Fibroblast of the aortic adventitia (primary cell): ENCODE measurements around the gene IRF4. TPM values are rescaled to one million over a fixed set of nuclear protein-coding genes. Genes with fewer than 3 reads are reported as not detected.

ENCODE experiments used
- DNase-seq: peaks from one replicate; pipeline ENCODE4 v3.0.0-alpha.2; 2010; ENCODE audit warnings: low read depth
- H3K4me3 ChIP-seq: 2 replicates; pipeline ENCODE4 v1.5.1; 2011; ENCODE audit warnings: low read depth, mild to moderate bottlenecking, control low read depth, low read length, moderate library complexity
- CTCF ChIP-seq: IDR thresholded peaks from 2 replicates; pipeline ENCODE4 v1.5.1; 2011; ENCODE audit warnings: mild to moderate bottlenecking, low read length, control low read depth, inconsistent platforms; ENCODE audit not compliant: insufficient read depth
- total RNA-seq: library from RNA; depleted of rRNA; stranded (reverse); fragments of >200 nt; gene quantifications from 2 replicates; pipeline ENCODE4 v1.2.3, GENCODE V29; 2012; ENCODE audit warnings: low replicate concordance

Gene IRF4
- total RNA-seq, 1 donor = 2.3 TPM

- no peak for TF ChIP-seq CTCF
- H3K4me3 ChIP-seq = no peak overlapping the region
- no peak for DNase-seq
Observed at GRCh38 chr6:395432-396125, 4.0 kb downstream of the IRF4 start.

DNA sequence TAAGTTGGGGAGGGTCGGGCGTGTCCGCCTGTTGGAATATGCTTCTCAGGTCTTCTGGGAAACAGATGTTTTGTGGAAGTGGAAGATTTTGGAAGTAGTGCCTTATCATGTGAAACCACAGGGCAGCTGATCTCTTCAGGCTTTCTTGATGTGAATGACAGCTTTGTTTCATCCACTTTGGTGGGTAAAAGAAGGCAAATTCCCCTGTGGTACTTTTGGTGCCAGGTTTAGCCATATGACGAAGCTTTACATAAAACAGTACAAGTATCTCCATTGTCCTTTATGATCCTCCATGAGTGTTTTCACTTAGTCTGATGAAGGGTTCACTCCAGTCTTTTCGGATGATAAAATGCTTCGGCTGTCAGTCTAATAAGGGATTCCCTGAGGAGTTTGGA, 4.6 kb downstream of the IRF4 start:
- DNase-seq = no peak
- no peak overlapping the region for H3K4me3 ChIP-seq
- TF ChIP-seq CTCF = no peak

- no peak overlapping the region for H3K4me3 ChIP-seq
- no peak for TF ChIP-seq CTCF
- DNase-seq = no peak
Observed at GRCh38 chr6:397056-397455, 5.5 kb downstream of the IRF4 start.

GRCh38 chr6:397604-398003, 6.1 kb downstream of the IRF4 start:
- DNase-seq = no peak
- H3K4me3 ChIP-seq = no peak overlapping the region
- no peak for TF ChIP-seq CTCF

DNA sequence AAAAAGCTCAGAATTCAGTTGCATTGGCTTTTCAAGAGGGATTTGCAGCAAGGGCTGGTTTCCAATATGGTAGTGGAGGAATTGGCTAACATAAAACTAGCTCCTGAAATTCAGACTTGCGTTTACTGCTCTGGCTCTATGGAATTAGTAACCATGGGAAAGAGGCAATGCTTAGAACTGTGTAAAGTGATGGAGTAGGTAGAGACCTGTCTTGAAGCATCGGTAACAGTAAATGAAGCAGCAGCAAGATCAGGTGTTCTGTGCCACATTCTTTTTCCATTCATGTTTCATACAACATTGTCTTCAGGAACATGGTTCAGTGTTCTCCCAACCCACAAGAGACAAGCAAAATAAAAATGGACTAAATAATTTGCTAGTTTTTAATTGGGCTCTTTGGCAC, 6.5 kb downstream of the IRF4 start:
- no peak overlapping the region for H3K4me3 ChIP-seq
- TF ChIP-seq CTCF = no peak
- DNase-seq = no peak

- no peak overlapping the region for H3K4me3 ChIP-seq
- no peak for DNase-seq
- TF ChIP-seq CTCF = no peak
Observed at GRCh38 chr6:398558-399078, 7.1 kb downstream of the IRF4 start.
